A375 (cell line): ENCODE results near the gene TTC34. TPM values are rescaled to one million over a fixed set of nuclear protein-coding genes. Genes with fewer than 3 reads are reported as not detected.

Experiments
- total RNA-seq: library from RNA; depleted of rRNA; stranded (reverse); fragments of >200 nt; shearing (Covaris generic); gene quantifications from 2 replicates; pipeline ENCODE4 v1.2.3, GENCODE V29; 2014; rRNA removed

Gene TTC34
- total RNA-seq, result 0.05 and 0.38 TPM in 2 replicates

GRCh38 chr1:2801535-2802291 is at the start of gene TTC34:
Gene TTC34, minus strand, starts transcription at chr1:2801693. Its CDS starts 866 bp downstream, at chr1:2800827.

DNA sequence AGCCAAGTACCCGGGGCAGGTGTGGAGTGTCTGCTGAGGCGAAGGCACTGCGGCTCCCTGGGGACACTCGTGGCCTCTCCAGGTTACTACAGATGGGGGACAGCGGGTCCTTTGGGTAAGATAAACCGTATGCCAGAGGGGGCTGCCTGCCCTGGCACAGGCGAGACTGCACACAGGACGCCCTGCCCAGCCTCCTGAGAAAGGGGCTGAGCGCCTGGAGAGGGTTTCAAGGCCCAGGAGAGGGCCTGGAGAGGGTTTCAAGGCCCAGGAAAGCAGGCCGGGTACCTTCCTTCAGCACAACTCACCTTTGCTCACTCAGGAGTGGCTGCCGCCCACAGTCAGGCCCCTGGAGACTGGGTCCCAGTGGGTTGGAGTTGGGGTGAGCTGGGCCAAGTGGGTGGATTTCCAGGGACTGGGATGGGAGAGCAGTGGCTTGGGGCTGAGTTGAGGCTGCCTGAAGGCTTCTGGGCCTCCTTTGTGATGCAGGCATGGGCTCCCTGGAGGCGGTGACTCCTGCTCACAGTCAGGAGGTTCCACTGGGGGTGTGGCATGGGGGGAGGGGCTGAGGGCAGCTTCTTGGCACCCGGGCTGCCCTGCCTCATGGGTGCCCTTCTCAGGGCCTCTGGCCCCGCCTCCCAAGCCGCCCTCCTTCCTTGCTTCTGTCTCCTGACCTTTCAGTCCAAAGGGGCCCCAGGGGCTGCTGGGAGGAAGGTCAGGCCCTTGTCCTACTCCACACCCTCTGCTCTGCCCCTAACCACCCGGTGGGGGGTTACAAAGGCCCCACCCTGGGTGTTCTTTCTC is 168.7 kb downstream of the TTC34 start, which contains the start of gene MMEL1:
Gene MMEL1 (minus strand): TSS at position 456 of the 801 bp plus-strand sequence. CDS start 3,532 bp downstream, outside the sequence.

DNA sequence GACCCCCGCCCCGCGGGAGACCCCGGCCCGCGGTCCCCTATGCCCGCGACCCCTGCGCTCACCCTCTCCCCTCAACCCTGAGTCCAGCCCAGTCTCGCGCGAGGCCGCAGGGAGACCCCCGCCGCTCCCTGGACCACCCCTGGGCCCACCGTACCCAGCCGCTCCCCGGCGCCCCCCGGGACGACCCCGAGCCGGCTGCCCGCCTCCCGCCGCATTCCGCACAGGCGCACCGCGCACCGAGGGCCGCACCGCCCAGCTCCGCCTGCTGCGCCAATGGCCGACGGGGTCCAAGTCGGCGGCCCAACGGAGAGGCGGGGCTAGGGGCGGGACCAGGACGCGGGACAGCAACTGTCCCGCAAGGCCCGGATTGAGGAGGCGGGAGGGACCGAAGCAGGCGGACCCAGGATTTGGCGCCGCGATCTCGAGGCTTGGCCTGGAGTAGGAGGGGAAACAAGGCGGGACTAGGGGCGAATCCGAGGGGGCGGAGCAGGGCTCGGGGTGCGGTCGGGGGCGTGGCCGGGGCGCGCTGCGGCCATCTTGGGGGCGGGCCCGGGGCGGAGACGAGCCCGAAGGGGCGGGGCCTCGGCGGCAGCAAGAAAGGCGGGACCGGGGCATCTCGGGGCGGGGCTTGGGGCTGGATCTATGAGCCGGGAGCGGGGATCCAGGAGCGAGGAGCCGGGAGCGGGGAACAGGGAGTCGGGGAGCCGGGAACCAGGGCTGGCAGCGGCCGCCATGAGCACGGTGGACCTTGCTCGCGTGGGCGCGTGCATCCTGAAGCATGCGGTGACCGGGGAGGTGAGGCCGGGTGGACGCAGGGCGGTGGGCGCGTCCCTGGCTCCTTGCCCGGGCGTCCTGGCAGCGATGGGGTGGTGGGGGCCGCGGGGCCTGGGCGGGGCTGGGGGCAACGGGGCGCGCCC is 215.1 kb downstream of the TTC34 start, which contains the start of gene PRXL2B:
Gene PRXL2B (plus strand): TSS at position 624 of the 917 bp plus-strand sequence. CDS start 109 bp downstream, at position 733.

Other genes with a start within 250 kb of the TTC34 start
- 8.8 and 9.9 TPM in 2 replicates for gene TNFRSF14, start 245.3 kb downstream of the TTC34 start, total RNA-seq
- gene PRXL2B, start 214.9 kb downstream of the TTC34 start, total RNA-seq, result 12.0 and 18.4 TPM in 2 replicates
- gene MMEL1, start 168.7 kb downstream of the TTC34 start, total RNA-seq, result not detected in 2 replicates
- gene ACTRT2, start 219.8 kb upstream of the TTC34 start, total RNA-seq, result not detected in 2 replicates